GM12873 (cell line): ENCODE measurements around the gene UNC93B1.

Source experiments
- CTCF ChIP-seq: IDR thresholded peaks from 2 replicates; pipeline ENCODE4 v1.5.1; 2012; ENCODE audit warnings: low read depth, mild to moderate bottlenecking, moderate library complexity, low read length, control low read depth; ENCODE audit not compliant: insufficient read depth; ENCODE audit errors: missing control alignments

The UNC93B1 gene

DNA sequence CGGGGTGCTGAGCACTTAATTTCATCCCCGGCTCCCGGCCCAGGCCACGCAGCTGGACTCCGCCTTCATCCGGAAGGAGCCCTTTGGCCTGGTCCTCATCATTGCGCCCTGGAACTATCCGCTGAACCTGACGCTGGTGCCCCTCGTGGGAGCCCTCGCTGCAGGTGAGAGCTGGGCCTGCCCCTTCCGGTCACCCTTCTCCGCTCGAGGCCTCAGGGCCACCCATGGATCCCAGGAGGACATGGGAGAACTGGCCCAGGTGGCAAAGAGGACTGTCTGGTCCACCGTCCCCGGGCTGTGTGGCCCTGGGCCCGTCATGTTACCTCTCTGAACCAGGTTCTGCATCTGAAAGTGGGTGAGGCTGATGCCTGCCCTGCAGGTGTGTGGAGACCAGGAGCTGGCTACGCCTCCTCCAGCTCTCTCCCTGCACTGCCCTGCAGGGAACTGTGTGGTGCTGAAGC lies 14.9 kb upstream of the UNC93B1 start:
- no peak for TF ChIP-seq CTCF

- no peak for TF ChIP-seq CTCF
These were observed 14.3 kb upstream of the UNC93B1 start for GRCh38 chr11:68017980-68018729.

GRCh38 chr11:68016904-68017817 lies 13.3 kb upstream of the UNC93B1 start:
- no peak for TF ChIP-seq CTCF

- TF ChIP-seq CTCF, result no peak
These were observed 12.4 kb upstream of the UNC93B1 start for GRCh38 chr11:68016161-68016903.

GRCh38 chr11:68015467-68015866 lies 11.6 kb upstream of the UNC93B1 start:
- no peak for TF ChIP-seq CTCF

GRCh38 chr11:68014947-68015447 lies 11.1 kb upstream of the UNC93B1 start:
- TF ChIP-seq CTCF, result no peak
